Liver (tissue), 9 donors: Measurements from ENCODE around the gene P4HA1. TPM values are rescaled to one million over a fixed set of nuclear protein-coding genes. Genes with fewer than 3 reads are reported as not detected.

ENCODE experiments used
- DNase-seq: peaks from one replicate; pipeline ENCODE4 v3.0.0-alpha.2; 2017; ENCODE audit warnings: low spot score
- H3K27ac ChIP-seq, 2 donors: one replicate each; pipeline ENCODE4 v1.7.0; 2013; ENCODE audit warnings: inconsistent platforms in 2 of 2, low read length in 2 of 2, control low read depth in 1 of 2, low read depth in 1 of 2, mild to moderate bottlenecking in 1 of 2
- H3K27me3 ChIP-seq, 4 donors: one replicate each; pipeline versions ENCODE4 v1.6.1 to v1.7.0; 2013; ENCODE audit warnings: low read length in 3 of 4, inconsistent platforms in 1 of 4, mild to moderate bottlenecking in 1 of 4, moderate library complexity in 1 of 4; ENCODE audit not compliant: control insufficient read depth in 4 of 4, insufficient read depth in 4 of 4
- H3K36me3 ChIP-seq, 4 donors: one replicate each; pipeline versions ENCODE4 v1.6.1 to v1.7.0; 2013; ENCODE audit warnings: low read length in 3 of 4, mild to moderate bottlenecking in 3 of 4, low read depth in 1 of 4, moderate library complexity in 1 of 4; ENCODE audit not compliant: control insufficient read depth in 4 of 4, insufficient read depth in 3 of 4
- H3K4me1 ChIP-seq, 4 donors: one replicate each; pipeline versions ENCODE4 v1.6.1 to v1.7.0; 2013; ENCODE audit warnings: low read length in 3 of 4, mild to moderate bottlenecking in 3 of 4, moderate library complexity in 1 of 4; ENCODE audit not compliant: control insufficient read depth in 4 of 4, insufficient read depth in 4 of 4
- H3K4me3 ChIP-seq, 3 donors: one replicate each; pipeline versions ENCODE4 v1.6.1 to v1.7.0; 2013; ENCODE audit warnings: low read length in 3 of 3, control low read depth in 1 of 3, low read depth in 1 of 3, mild to moderate bottlenecking in 1 of 3
- H3K9ac ChIP-seq, 2 donors: one replicate each; pipeline ENCODE4 v1.7.0; 2013; ENCODE audit warnings: low read length in 2 of 2, mild to moderate bottlenecking in 2 of 2, moderate library complexity in 2 of 2, control low read depth in 1 of 2, low read depth in 1 of 2
- H3K9me3 ChIP-seq, 4 donors: one replicate each; pipeline versions ENCODE4 v1.6.1 to v1.7.0; 2013; ENCODE audit warnings: low read length in 3 of 4; ENCODE audit not compliant: control insufficient read depth in 4 of 4
- CTCF ChIP-seq: fragments of 150-350 bp; IDR thresholded peaks from 2 replicates; pipeline ENCODE4 v1.5.1; 2017; ENCODE audit warnings: improper control_type of control experiment, low read depth, low read length; ENCODE audit not compliant: missing input control
- FOXA1 ChIP-seq: IDR thresholded peaks from 2 replicates; pipeline ENCODE4 v1.6.1; 2016; ENCODE audit warnings: antibody characterized with exemption
- GABPA ChIP-seq, 2 donors: IDR thresholded peaks in 1 of 2; conservative IDR thresholded peaks in 1 of 2; 2 replicates each; pipeline ENCODE4 v1.6.1; 2016; ENCODE audit warnings: antibody characterized with exemption in 2 of 2, mild to moderate bottlenecking in 1 of 2, moderate library complexity in 1 of 2
- HNF4A ChIP-seq, 2 donors: conservative IDR thresholded peaks; 2 replicates each; pipeline ENCODE4 v1.6.1; 2016; ENCODE audit warnings: antibody characterized with exemption in 2 of 2, mild to moderate bottlenecking in 2 of 2
- HNF4G ChIP-seq: IDR thresholded peaks from 2 replicates; pipeline ENCODE4 v1.6.1; 2016; ENCODE audit warnings: antibody characterized with exemption
- JUND ChIP-seq, 2 donors: IDR thresholded peaks; 2 replicates each; pipeline ENCODE4 v1.6.1; 2016; ENCODE audit warnings: antibody characterized with exemption in 2 of 2
- MAX ChIP-seq: IDR thresholded peaks from 2 replicates; pipeline ENCODE4 v1.6.1; 2016; ENCODE audit warnings: antibody characterized with exemption
- RAD21 ChIP-seq, 2 donors: IDR thresholded peaks; 2 replicates each; pipeline ENCODE4 v1.6.1; 2016; ENCODE audit warnings: antibody characterized with exemption in 2 of 2, mild to moderate bottlenecking in 2 of 2
- REST ChIP-seq: IDR thresholded peaks from 2 replicates; pipeline ENCODE4 v1.6.1; 2016; ENCODE audit warnings: antibody characterized with exemption, mild to moderate bottlenecking
- RXRA ChIP-seq, 2 donors: IDR thresholded peaks; 2 replicates each; pipeline ENCODE4 v1.6.1; 2017 to 2018; ENCODE audit warnings: antibody characterized with exemption in 2 of 2, mild to moderate bottlenecking in 1 of 2
- SP1 ChIP-seq: IDR thresholded peaks from 2 replicates; pipeline ENCODE4 v1.6.1; 2018; ENCODE audit warnings: antibody characterized with exemption, mild to moderate bottlenecking
- TAF1 ChIP-seq: conservative IDR thresholded peaks from 2 replicates; pipeline ENCODE4 v1.6.1; 2016; ENCODE audit warnings: antibody characterized with exemption, mild to moderate bottlenecking
- YY1 ChIP-seq: IDR thresholded peaks from 2 replicates; pipeline ENCODE4 v1.6.1; 2016; ENCODE audit warnings: antibody characterized with exemption, mild to moderate bottlenecking
- ZBTB33 ChIP-seq: IDR thresholded peaks from 2 replicates; pipeline ENCODE4 v1.6.1; 2016; ENCODE audit warnings: antibody characterized with exemption
- WGBS: extraction: QIAGEN DNeasy Blood & Tissue Kit; methylation state at CpG from one replicate; pipeline ENCODE4 v1.1.7; 2013; 5-methylcytosine and 5-hydroxymethylcytosine counted together
- polyA plus RNA-seq, 2 donors: library from polyadenylated mRNA; stranded (reverse) in 1 of 2; unstranded in 1 of 2; fragments of 200-250 nt in 1 of 2; fragments of >200 nt in 1 of 2; fragmentation: Nextera tagmentation in 1 of 2; extraction: Ambion mirVana in 1 of 2; gene quantifications; one replicate each; pipeline versions ENCODE4 v1.2.1 to v1.2.3, GENCODE V29; 2013 to 2015
- total RNA-seq, 2 donors: library from RNA; depleted of rRNA; stranded (reverse); fragments of >200 nt; gene quantifications; one replicate each; pipeline ENCODE4 v1.2.3, GENCODE V29; 2014
- donor health status: healthy.
- donor health status: healthy.
- donor health status: healthy.
- donor health status: healthy.
- donor health status: healthy.

The P4HA1 gene
- total and polyA plus RNA-seq, 4 donors: 6.1 to 63.7 (median 23.7) TPM

- 55% methylated on average over 5 of the region's 5 CpGs for WGBS
- Histone ChIP-seq H3K9ac (no peak overlapping the region), H3K4me3 (no peak overlapping the region), H3K36me3 (peaks cover 3 to 24% (median 16%) of the 10 kb centered on the region in 4 donors), H3K9me3 (no peaks in the 10 kb centered on the region), H3K27me3 (no peaks in the 10 kb centered on the region), H3K4me1 (no peaks in the 10 kb centered on the region), H3K27ac (no peak overlapping the region)
- TF ChIP-seq RAD21 (IDR thresholded peaks at IDR 0.05) (peak; percentile 54 to 73), HNF4A (conservative IDR thresholded peaks at IDR 0.05) (no peak), JUND (IDR thresholded peaks at IDR 0.05) (no peak), CTCF (no peak), ZBTB33 (no peak), TAF1 (no peak), FOXA1 (no peak), YY1 (no peak), SP1 (no peak), REST (no peak), MAX (no peak), RXRA (IDR thresholded peaks at IDR 0.05) (peak in 1 of 2 donors; percentile 49), HNF4G (no peak)
- no peak for DNase-seq
Measured at GRCh38 chr10:73060738-73061635, 35.7 kb downstream of the P4HA1 start.

GRCh38 chr10:73060173-73060572, 36.5 kb downstream of the P4HA1 start:
- DNase-seq: no peak
- Histone ChIP-seq H3K36me3 (peaks cover 5 to 25% (median 20%) of the 10 kb centered on the region in 4 donors), H3K4me1 (no peaks in the 10 kb centered on the region), H3K27me3 (no peaks in the 10 kb centered on the region), H3K9me3 (no peaks in the 10 kb centered on the region), H3K27ac (no peak overlapping the region), H3K9ac (no peak overlapping the region), H3K4me3 (no peak overlapping the region)
- TF ChIP-seq CTCF: no peak
- no peak for TF ChIP-seq GABPA (IDR thresholded peaks at IDR 0.05 in 1 of 2, conservative IDR thresholded peaks at IDR 0.05 in 1 of 2)
- no peak for TF ChIP-seq TAF1
- TF ChIP-seq HNF4G: no peak
- WGBS: 91% methylated on average over 1 of the region's 1 CpG
